ENCODE data around the gene ZNF674.
"Not testable (repeated sequence)": the region's sequence is repeated elsewhere in the genome, so short reads cannot be mapped to it uniquely, and the experiment has no call there.

ZNF674 gene

GRCh38 chrX:46553935-46554334, 8.7 kb upstream of the ZNF674 start:
- no peak for TF ChIP-seq CTCF (IDR thresholded peaks at IDR 0.05; ENCODE audit: low read depth, low read length)
- H3K4me3 ChIP-seq (replicated peaks in 1 of 2; ENCODE audit: low read depth in 2 of 2, low read length in 2 of 2), result no peak overlapping the region

GRCh38 chrX:46551494-46552128, 6.4 kb upstream of the ZNF674 start:
- H3K4me3 ChIP-seq (replicated peaks in 1 of 2; ENCODE audit: low read depth in 2 of 2, low read length in 2 of 2), result no peak overlapping the region
- TF ChIP-seq CTCF (IDR thresholded peaks at IDR 0.05; ENCODE audit: low read depth, low read length), result no peak
- DNase-seq (ENCODE audit: low read depth in 2 of 2), result peak; percentile 32 to 78

More at GRCh38 chrX:46553935-46554334, 8.7 kb upstream of the ZNF674 start:
- DNase-seq (ENCODE audit: low read depth in 2 of 2), result no peak

- no peak for DNase-seq (ENCODE audit: low read depth in 2 of 2)
- H3K4me3 ChIP-seq (replicated peaks in 1 of 2; ENCODE audit: low read depth in 2 of 2, low read length in 2 of 2), result no peak overlapping the region
- TF ChIP-seq CTCF (IDR thresholded peaks at IDR 0.05; ENCODE audit: low read depth, low read length), result no peak
Observed at GRCh38 chrX:46549914-46550313, 4.7 kb upstream of the ZNF674 start.

GRCh38 chrX:46547857-46548256, 2.6 kb upstream of the ZNF674 start:
- H3K4me3 ChIP-seq (replicated peaks in 1 of 2; ENCODE audit: low read depth in 2 of 2, low read length in 2 of 2), result no peak overlapping the region
- TF ChIP-seq CTCF (IDR thresholded peaks at IDR 0.05; ENCODE audit: low read depth, low read length), result no peak
- DNase-seq (ENCODE audit: low read depth in 2 of 2), result peak; percentile 68 to 74

- DNase-seq (ENCODE audit: low read depth in 2 of 2), result peak in 1 of 2 donors; percentile 1
- peak overlapping the region; percentile 68 to 75 for H3K4me3 ChIP-seq (replicated peaks in 1 of 2; ENCODE audit: low read depth in 2 of 2, low read length in 2 of 2)
Observed at GRCh38 chrX:46544527-46544926, 694 bp downstream of the ZNF674 start.

- no peak for TF ChIP-seq CTCF (IDR thresholded peaks at IDR 0.05; ENCODE audit: low read depth, low read length)
- no peak overlapping the region for H3K4me3 ChIP-seq (replicated peaks in 1 of 2; ENCODE audit: low read depth in 2 of 2, low read length in 2 of 2)
- no peak for DNase-seq (ENCODE audit: low read depth in 2 of 2)
Observed at GRCh38 chrX:46543441-46543840, 1.8 kb downstream of the ZNF674 start.

- H3K4me3 ChIP-seq (replicated peaks in 1 of 2; ENCODE audit: low read depth in 2 of 2, low read length in 2 of 2), result no peak overlapping the region
- DNase-seq (ENCODE audit: low read depth in 2 of 2), result no peak
- no peak for TF ChIP-seq CTCF (IDR thresholded peaks at IDR 0.05; ENCODE audit: low read depth, low read length)
Observed at GRCh38 chrX:46531442-46531841, 13.8 kb downstream of the ZNF674 start.

- DNase-seq (ENCODE audit: low read depth in 2 of 2); H3K4me3 ChIP-seq (replicated peaks in 1 of 2; ENCODE audit: low read depth in 2 of 2, low read length in 2 of 2): not testable (repeated sequence)
Observed at GRCh38 chrX:46530404-46530908, 14.8 kb downstream of the ZNF674 start.

GRCh38 chrX:46529740-46530403, 15.3 kb downstream of the ZNF674 start:
- not testable (repeated sequence) for H3K4me3 ChIP-seq (replicated peaks in 1 of 2; ENCODE audit: low read depth in 2 of 2, low read length in 2 of 2); DNase-seq (ENCODE audit: low read depth in 2 of 2)

- DNase-seq (ENCODE audit: low read depth in 2 of 2); H3K4me3 ChIP-seq (replicated peaks in 1 of 2; ENCODE audit: low read depth in 2 of 2, low read length in 2 of 2): not testable (repeated sequence)
Observed at GRCh38 chrX:46528640-46529039, 16.6 kb downstream of the ZNF674 start.
